Coronary artery (tissue), 2 donors: Measurements from ENCODE around the gene ADAMTSL5.
"Not testable (repeated sequence)": the region's sequence is repeated elsewhere in the genome, so short reads cannot be mapped to it uniquely, and the experiment has no call there.

ENCODE experiments used
- DNase-seq: peaks from one replicate; pipeline ENCODE4 v3.0.0-alpha.2; 2017; ENCODE audit warnings: low spot score
- H3K27ac ChIP-seq, 2 donors: fragments of 200-600 bp; sonication (generic); one replicate each; pipeline ENCODE4 v1.5.1; 2016 to 2019
- H3K4me3 ChIP-seq: fragments of 200-600 bp; sonication (generic); 2 replicates; pipeline ENCODE4 v1.5.1; 2016; ENCODE audit warnings: mild to moderate bottlenecking, moderate library complexity
- TF ChIP-seq, protein P1 (sequence below): fragments of 200-600 bp; sonication (generic); IDR thresholded peaks from one replicate; pipeline ENCODE4 v1.5.1; 2019; ENCODE audit warnings: antibody characterized with exemption

The ADAMTSL5 gene

DNA sequence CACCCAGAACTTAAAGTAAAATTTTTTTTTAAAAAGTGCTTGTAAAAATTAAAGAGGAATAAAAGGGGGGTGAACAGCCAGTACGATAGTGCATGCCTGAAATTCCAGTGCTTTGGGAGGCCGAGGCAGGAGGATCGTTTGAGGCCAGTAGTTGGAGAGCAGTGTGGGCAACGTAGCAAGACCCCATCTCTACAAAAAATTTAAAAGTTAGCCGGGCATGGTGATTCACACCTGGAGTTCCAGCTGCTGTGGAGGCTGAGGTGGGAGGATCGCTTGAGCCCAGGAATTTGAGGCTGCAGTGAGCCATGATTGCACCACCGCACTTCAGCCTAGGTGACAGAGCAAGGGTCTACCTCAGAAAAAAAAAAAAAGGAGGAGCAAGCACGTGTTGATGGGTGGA is 7.8 kb downstream of the ADAMTSL5 start:
- no peak overlapping the region for H3K27ac ChIP-seq
- TF ChIP-seq, protein P1, sequence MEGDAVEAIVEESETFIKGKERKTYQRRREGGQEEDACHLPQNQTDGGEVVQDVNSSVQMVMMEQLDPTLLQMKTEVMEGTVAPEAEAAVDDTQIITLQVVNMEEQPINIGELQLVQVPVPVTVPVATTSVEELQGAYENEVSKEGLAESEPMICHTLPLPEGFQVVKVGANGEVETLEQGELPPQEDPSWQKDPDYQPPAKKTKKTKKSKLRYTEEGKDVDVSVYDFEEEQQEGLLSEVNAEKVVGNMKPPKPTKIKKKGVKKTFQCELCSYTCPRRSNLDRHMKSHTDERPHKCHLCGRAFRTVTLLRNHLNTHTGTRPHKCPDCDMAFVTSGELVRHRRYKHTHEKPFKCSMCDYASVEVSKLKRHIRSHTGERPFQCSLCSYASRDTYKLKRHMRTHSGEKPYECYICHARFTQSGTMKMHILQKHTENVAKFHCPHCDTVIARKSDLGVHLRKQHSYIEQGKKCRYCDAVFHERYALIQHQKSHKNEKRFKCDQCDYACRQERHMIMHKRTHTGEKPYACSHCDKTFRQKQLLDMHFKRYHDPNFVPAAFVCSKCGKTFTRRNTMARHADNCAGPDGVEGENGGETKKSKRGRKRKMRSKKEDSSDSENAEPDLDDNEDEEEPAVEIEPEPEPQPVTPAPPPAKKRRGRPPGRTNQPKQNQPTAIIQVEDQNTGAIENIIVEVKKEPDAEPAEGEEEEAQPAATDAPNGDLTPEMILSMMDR, result no peak
- H3K4me3 ChIP-seq, result no peak overlapping the region
- DNase-seq, result no peak

DNA sequence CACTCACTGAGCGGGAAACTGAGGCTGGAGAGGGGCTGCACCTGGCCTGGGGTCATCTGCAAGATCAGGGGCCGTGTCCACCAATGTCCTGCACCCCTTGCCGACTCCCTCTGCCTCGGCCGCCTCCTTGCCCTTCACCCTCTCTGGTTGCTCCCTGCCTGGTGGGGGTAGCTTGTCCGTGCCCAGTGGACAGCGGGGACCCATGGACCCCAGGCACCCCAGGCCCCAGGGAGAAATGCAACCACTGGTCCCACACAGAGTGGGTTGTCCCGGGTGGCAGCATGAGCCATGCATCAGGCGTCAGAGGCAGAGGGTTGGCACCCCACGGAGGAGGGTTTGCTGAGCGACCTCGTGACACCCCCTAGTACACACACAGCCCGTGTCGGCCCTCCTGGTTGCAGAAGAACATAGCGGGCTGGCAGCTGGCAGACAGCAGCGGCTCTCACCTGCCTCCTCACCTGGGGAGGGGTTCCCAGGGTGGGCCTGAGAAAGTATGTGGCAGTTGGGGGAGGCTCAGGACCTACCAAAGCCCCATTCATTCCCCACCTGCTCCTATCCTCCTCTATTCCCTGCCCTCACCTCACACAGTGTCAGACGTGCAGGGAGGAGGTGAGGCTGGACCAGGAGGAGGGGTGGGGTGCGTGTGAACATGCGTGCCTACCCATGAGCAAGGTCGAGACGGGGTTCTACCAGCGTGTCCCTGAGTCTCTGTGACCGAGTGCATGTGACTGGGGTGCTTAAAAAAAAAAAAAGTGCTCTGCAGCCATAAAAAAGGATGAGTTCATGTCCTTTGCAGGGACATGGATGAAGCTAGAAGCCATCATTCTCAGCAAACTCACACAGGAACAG is 8.7 kb downstream of the ADAMTSL5 start:
- no peak overlapping the region for H3K4me3 ChIP-seq

DNA sequence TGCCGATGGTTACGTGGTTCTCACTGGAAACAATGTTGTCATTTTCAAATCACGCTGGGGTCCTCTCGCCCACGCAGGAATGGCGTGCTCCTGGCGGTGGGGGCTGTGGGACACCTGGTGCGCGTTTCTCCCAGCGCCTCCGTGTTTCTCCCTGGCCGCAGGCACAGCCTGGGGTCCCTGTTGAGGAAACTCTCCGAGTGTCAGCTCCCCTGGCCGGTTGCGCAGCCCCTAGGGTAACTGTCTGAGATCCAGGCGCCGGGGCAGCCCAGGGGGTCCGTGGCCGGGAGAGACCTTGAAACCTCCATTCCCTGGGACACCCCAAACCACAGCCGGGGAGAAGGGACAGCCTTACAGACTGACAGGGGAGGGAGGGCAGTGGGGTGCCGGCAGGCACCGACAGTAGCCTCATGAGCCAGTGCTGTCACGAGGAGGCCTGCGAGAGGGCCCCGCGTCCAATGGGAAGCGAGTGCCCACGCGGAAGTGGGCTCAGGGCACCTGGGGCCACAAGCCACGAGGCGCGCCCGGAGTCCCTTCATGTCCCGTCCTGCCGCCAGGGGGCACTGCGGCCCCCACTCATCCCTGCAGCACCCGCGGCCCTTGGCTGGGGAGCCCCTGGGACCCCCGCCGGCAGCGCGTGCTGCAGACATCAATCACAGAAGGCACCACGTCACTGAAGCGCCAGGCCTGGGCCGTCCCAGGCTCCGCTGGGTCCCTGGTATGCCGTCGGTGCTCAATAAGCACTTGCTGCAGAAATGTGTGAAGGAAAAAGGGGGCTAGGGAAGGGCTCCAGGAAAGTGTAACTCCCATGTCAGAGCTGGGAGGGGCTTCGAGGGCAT is 9.5 kb downstream of the ADAMTSL5 start:
- TF ChIP-seq, protein P1, result peak; percentile 61
- peak overlapping the region; percentile 42 for H3K4me3 ChIP-seq
- DNase-seq, result no peak
- no peak overlapping the region for H3K27ac ChIP-seq

More for the DNA sequence above, 8.7 kb downstream of the ADAMTSL5 start:
- no peak for DNase-seq
- H3K27ac ChIP-seq, result no peak overlapping the region
- TF ChIP-seq, protein P1, result no peak

DNA sequence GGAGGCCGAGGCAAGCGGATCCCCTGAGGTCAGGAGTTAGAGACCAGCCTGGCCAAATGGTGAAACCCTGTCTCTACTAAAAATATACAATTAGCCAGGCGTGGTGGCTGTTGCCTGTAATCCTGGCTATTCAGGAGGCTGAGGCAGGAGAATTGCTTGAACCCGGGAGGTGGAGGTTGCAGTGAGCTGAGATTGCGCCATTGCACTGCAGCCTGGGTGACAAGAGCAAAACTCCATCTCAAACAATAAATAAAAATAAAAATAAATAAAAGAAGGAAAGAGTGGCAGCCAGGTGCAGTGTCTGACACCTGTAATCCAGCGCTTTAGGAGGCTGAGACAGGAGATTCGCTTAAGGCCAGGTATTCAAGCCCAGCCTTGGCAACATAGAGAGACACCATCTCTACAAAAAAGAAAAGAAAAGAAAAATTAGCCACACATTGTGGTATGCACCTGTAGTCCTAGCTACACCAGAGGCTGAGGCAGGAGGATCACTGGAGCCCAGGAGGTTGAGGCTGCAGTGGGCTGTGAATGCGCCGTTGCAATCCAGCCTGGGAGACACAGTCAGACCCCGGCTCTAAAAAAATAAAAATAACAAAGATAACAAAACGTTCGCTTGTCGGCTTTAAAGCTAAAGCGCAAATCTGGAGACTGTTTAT is 10.3 kb downstream of the ADAMTSL5 start:
- DNase-seq, result no peak
- TF ChIP-seq, protein P1, result no peak
- H3K4me3 ChIP-seq, result peak overlapping the region; percentile 42
- H3K27ac ChIP-seq, result no peak overlapping the region

DNA sequence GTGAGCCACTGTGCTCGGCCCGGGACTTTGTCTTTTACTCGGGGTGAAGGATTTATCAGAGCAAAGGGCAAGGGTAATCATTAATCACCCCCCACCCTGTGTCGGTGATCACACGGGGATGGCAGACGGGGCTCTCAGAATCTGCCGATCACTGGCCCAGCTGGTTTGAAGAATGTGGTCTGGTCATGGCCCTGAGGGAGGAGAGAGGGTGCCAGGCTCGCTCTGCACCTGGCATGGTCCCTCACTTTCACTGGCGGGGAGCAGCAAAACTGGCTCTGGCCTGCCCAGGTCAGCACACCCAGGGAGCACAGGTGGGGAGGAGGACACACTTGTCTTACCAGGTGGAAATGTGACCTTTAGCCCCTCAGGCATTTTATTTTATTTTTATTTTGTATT is 11.6 kb downstream of the ADAMTSL5 start:
- Histone ChIP-seq H3K4me3 (no peak overlapping the region), H3K27ac (no peak overlapping the region)
- no peak for DNase-seq
- TF ChIP-seq, protein P1, result no peak

DNA sequence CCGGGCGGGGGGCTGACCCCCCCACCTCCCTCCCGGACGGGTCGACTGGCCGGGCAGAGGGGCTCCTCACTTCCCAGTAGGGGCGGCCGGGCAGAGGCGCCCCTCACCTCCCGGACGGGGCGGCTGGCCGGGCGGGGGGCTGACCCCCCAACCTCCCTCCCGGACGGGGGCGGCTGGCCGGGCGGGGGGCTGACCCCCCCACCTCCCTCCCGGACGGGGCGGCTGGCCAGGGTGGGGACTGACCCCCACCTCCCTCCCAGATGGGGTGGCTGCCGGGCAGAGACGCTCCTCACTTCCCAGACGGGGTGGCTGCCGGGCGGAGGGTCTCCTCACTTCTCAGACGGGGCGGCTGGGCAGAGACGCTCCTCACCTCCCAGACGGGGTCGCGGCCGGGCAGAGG is 13.6 kb downstream of the ADAMTSL5 start:
- H3K4me3 ChIP-seq, DNase-seq, H3K27ac ChIP-seq: not testable (repeated sequence)

DNA sequence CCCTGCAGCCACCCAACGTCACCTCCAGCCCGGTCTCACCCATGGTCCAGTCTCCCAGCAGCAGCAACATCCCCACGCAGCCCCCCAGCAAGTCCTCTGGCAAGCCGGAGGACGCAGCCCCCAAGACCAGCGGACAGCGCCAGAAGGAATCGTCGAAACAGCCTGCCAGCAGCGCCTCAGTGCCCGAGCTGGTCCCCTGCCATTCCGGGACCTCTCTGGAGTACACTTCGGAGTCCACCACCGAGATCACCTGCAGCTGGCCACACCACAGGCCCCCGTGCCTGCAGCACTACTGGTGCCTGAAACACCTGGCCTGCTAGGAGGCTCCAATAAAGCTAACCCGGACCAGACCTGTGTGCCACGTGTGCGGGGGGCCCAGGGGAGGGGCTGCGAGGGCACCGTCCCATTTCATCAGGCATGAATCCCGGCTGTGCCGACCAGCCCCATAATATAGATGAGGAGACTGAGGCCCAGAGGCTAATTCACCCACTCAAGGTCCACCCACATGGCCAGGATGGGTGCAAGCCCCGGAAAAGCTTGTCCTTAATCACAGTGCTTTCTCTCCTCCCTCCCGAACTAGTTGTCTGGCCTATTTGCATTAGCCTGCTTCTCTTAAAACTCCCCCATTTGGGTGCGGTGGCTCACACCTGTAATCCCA is 15.1 kb downstream of the ADAMTSL5 start:
- Histone ChIP-seq H3K4me3 (no peak overlapping the region), H3K27ac (no peak overlapping the region)
- DNase-seq, result no peak
- TF ChIP-seq, protein P1, result no peak
